Nephron (organoid): Measurements from ENCODE around the gene RNF220.
"Not testable (repeated sequence)": the region's sequence is repeated elsewhere in the genome, so short reads cannot be mapped to it uniquely, and the experiment has no call there.

Experiments used
- H3K27ac Mint-ChIP-seq, 3 experiments: 2 replicates each; pipeline ENCODE4 v1.8.0; 2020; ENCODE audit warnings: mixed read lengths in 3 of 3, mild to moderate bottlenecking in 2 of 3, moderate library complexity in 1 of 3
- H3K27me3 Mint-ChIP-seq: 2 replicates; pipeline ENCODE4 v1.8.0; 2021; ENCODE audit warnings: low read depth, mild to moderate bottlenecking, moderate library complexity, mixed read lengths
- H3K36me3 Mint-ChIP-seq: 2 replicates; pipeline ENCODE4 v1.8.0; 2020; ENCODE audit warnings: low read depth, mixed read lengths
- H3K4me1 Mint-ChIP-seq: 2 replicates; pipeline ENCODE4 v1.8.0; 2020; ENCODE audit warnings: mixed read lengths
- H3K4me3 Mint-ChIP-seq, 3 experiments: 2 replicates each; pipeline ENCODE4 v1.8.0; 2020; ENCODE audit warnings: mild to moderate bottlenecking in 3 of 3, mixed read lengths in 3 of 3, moderate library complexity in 2 of 3
- H3K9me3 Mint-ChIP-seq: 2 replicates; pipeline ENCODE4 v1.8.0; 2020; ENCODE audit warnings: mixed read lengths
- TF ChIP-seq, protein P1 (sequence below), 3 experiments: fragments of 200-600 bp; sonication (generic); IDR thresholded peaks; one replicate each; pipeline ENCODE4 v1.5.0; 2021; ENCODE audit warnings: antibody characterized with exemption in 3 of 3; ENCODE audit not compliant: unreplicated experiment in 3 of 3

The RNF220 gene

DNA sequence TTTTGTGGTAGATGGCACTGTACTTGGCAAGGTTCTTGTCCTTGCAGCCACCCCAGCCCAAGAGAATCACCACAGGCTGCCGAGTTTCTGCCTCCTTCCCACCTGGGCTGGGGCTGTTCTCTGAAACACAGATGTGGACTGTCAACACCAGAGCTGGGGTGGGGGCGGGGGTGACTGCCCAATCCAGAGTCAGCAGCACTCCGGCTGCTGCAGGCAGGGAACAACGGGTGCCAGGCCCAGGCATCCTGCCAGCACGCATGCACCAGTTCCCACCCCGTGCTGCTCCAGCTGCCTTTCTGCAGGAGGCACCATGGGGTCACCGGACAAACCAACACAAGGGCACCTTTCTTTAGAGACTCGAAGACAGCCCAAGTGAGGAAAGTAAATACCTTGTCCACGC, 255.1 kb downstream of the RNF220 start:
- no peaks in the 10 kb centered on the region for H3K9me3 Mint-ChIP-seq
- no peak overlapping the region for H3K4me3 Mint-ChIP-seq
- no peak overlapping the region for H3K27ac Mint-ChIP-seq
- peaks cover 15% of the 10 kb centered on the region for H3K36me3 Mint-ChIP-seq
- H3K4me1 Mint-ChIP-seq: peaks cover 14% of the 10 kb centered on the region
- peaks cover 31% of the 10 kb centered on the region for H3K27me3 Mint-ChIP-seq
- TF ChIP-seq, protein P1, sequence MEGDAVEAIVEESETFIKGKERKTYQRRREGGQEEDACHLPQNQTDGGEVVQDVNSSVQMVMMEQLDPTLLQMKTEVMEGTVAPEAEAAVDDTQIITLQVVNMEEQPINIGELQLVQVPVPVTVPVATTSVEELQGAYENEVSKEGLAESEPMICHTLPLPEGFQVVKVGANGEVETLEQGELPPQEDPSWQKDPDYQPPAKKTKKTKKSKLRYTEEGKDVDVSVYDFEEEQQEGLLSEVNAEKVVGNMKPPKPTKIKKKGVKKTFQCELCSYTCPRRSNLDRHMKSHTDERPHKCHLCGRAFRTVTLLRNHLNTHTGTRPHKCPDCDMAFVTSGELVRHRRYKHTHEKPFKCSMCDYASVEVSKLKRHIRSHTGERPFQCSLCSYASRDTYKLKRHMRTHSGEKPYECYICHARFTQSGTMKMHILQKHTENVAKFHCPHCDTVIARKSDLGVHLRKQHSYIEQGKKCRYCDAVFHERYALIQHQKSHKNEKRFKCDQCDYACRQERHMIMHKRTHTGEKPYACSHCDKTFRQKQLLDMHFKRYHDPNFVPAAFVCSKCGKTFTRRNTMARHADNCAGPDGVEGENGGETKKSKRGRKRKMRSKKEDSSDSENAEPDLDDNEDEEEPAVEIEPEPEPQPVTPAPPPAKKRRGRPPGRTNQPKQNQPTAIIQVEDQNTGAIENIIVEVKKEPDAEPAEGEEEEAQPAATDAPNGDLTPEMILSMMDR (IDR thresholded peaks at IDR 0.05; ENCODE audit: unreplicated experiment in 3 of 3): no peak

DNA sequence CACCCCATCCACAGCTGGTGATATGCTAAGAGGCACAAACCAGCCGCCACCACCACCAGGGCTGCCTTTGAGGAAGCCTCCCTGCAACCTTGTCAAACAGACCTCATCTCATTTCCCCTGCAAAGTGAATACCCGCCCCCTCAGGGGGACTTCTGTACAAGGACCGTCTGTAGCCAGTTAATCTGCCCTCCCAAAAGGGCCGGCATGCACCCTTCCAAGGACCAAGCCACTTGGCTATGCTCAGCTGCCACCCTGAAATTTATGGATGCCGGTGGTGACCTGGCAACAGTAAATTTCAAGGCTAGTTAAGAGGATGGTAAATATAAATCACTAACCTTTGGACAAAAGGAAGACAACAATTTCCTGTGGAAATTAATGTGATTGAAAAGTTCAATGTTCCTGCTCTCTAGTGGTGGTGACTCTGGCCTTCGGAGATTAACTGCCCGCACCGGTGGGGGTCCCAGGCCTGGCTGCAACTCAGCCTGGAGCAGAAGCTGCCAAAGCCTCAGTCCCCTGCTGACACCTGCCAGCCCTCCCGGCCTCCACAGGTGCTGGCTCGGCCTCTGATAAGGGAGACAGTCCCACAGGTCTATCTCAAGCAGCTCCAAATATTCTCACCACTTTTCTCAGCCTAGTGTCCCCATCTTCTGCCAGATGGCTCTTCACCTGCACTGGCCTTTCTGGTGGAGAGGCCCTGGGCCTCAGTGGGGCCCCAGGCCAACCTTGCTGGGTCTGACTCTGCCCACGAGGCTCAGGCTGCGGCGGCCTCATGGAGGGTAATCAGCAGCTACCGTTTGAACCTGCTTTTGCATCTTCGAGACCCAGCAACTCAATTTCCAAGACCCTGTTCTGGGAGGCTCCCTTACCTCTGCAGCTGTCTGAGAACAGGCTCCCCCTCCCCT, 257.0 kb downstream of the RNF220 start:
- TF ChIP-seq, protein P1 (IDR thresholded peaks at IDR 0.05; ENCODE audit: unreplicated experiment in 3 of 3): no peak
- H3K9me3 Mint-ChIP-seq: no peaks in the 10 kb centered on the region
- H3K27ac Mint-ChIP-seq: no peak overlapping the region
- H3K36me3 Mint-ChIP-seq: peaks cover 7% of the 10 kb centered on the region
- no peak overlapping the region for H3K4me3 Mint-ChIP-seq
- H3K27me3 Mint-ChIP-seq: peaks cover 26% of the 10 kb centered on the region
- H3K4me1 Mint-ChIP-seq: peaks cover 14% of the 10 kb centered on the region

DNA sequence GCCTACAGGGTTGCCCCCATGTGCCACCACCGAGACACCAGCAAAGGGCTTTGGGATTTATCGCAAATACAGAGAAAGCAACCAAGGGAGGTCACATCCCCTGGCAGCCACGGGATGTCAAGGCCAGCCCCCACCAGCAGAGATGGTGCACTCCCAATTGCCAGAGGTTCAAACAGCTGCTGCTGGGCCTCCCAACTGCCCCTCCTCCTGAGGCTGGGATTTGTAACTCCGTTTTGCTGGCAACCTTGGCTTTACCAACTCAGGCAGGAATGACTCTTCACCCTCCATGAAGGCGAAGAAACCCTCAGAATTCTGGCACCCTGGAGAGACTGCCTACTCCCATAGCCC, 257.6 kb downstream of the RNF220 start:
- no peaks in the 10 kb centered on the region for H3K9me3 Mint-ChIP-seq
- H3K36me3 Mint-ChIP-seq: peaks cover 7% of the 10 kb centered on the region
- H3K4me3 Mint-ChIP-seq: no peak overlapping the region
- H3K27me3 Mint-ChIP-seq: peaks cover 23% of the 10 kb centered on the region
- peaks cover 14% of the 10 kb centered on the region for H3K4me1 Mint-ChIP-seq
- TF ChIP-seq, protein P1 (IDR thresholded peaks at IDR 0.05; ENCODE audit: unreplicated experiment in 3 of 3): no peak
- no peak overlapping the region for H3K27ac Mint-ChIP-seq

DNA sequence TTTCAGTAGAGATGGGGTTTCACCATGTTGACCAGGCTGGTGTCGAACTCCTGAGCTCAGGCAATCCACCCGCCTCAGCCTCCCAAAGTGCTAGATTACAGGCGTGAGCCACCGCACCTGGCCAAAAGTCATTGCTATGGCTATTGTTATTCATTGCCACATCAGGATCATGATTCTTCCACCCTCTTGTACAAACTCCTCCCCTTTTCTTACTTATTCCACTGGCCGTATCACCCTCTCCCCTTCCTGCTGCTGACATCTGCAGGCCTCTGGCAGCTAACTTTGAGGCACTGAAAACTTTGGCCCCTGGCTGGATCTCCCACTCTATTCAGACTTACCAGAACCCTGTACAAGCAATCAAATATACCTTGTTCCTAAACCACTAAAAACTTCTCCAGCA, 258.4 kb downstream of the RNF220 start:
- TF ChIP-seq, protein P1 (IDR thresholded peaks at IDR 0.05; ENCODE audit: unreplicated experiment in 3 of 3): no peak
- Mint-ChIP-seq H3K4me3 (no peak overlapping the region), H3K27me3 (peaks cover 20% of the 10 kb centered on the region), H3K9me3 (no peaks in the 10 kb centered on the region), H3K36me3 (peaks cover under 1% of the 10 kb centered on the region), H3K4me1 (peaks cover 14% of the 10 kb centered on the region), H3K27ac (no peak overlapping the region)

DNA sequence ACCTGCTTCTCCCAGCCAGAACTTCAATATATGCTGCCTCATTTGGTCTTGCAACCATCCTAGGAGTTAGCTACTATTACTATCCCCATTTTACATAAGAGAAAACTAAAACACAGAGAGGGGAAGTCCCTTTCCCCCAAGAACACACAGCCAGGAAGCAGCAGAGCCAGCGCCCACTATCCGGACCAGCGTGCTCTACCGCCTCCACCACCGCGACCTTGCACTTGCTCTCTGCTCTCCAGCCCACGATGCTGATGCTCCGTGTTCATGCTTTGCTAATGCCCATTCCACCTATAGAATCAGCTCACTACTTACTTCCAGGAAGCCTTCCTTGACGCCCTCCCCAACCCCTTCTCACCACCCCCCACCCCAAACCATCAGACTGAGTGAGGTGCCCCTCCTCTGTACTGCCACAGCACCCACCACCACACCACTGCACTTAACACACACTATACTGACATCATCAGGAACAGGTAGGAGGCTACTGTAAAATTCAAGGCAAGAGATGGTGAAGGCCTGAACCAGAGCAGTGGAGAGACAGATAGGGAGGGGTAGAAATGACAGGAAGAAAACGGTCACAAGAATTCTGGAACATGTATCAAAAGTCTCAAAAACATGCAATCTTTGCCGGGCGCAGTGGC, 259.8 kb downstream of the RNF220 start:
- Mint-ChIP-seq H3K4me1 (peaks cover 14% of the 10 kb centered on the region), H3K27me3 (peaks cover 12% of the 10 kb centered on the region), H3K4me3 (no peak overlapping the region), H3K9me3 (no peaks in the 10 kb centered on the region), H3K36me3 (no peaks in the 10 kb centered on the region), H3K27ac (no peak overlapping the region)
- TF ChIP-seq, protein P1 (IDR thresholded peaks at IDR 0.05; ENCODE audit: unreplicated experiment in 3 of 3): no peak

DNA sequence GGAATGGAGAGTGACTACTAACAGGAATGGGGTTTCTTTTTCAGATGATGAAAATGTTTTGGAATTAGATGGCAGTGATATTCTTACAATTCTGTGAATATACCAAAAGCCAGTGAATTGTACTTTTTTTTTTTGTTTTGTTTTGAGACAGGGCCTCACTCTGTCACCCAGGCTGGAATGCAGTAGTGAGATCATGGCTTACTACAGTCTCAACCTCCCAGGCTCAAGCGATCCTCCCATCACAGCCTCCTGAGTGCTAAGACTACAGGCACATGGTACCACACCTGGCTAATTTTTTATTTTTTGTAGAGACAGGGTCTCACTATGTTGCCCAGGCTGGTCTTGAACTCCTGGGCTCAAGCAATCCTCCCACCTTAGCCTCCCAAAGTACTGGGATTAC, 261.7 kb downstream of the RNF220 start:
- not testable (repeated sequence) for H3K27ac Mint-ChIP-seq, H3K27me3 Mint-ChIP-seq, H3K4me3 Mint-ChIP-seq, H3K36me3 Mint-ChIP-seq, H3K9me3 Mint-ChIP-seq
- H3K4me1 Mint-ChIP-seq: peaks cover 11% of the 10 kb centered on the region
